Measurements from ENCODE around the gene ATG7.
A peak's percentile ranks its signal among the peaks of the same experiment; 100 is the strongest.
"Not testable (repeated sequence)": the region's sequence is repeated elsewhere in the genome, so short reads cannot be mapped to it uniquely, and the experiment has no call there.

Gene ATG7

DNA sequence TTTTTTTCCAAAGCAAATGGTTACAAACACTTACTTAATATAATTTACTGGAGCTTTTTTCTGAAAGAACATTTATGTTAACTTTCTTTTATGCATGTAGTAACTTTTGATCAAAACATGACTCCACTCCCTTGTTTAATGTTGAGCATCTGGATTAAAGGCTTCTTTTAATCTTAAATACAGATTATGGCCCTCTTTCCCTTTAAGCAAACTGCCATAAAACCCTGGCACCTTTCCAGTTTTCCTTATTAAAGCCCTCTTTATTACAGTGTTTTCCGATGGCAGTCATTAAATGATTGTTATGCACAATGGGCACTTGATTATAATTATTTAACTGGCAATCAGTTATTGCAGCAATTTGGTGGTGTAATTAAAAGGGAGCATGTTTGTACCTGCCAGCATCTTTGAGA, 204.5 kb downstream of the ATG7 start:
- Histone ChIP-seq H3K9ac (ENCODE audit: low read length) (no peak overlapping the region), H3K9me3 (ENCODE audit: low read length) (no peaks in the 10 kb centered on the region), H3K4me1 (ENCODE audit: insufficient read depth, low read length) (peaks cover 51% of the 10 kb centered on the region), H3K27me3 (ENCODE audit: control insufficient read depth in 1 of 2, insufficient read depth in 2 of 2, low read length in 2 of 2) (no peaks in the 10 kb centered on the region), H3K27ac (ENCODE audit: low read depth, low read length) (peak overlapping the region; percentile 69), H3K4me3 (ENCODE audit: low read depth in 1 of 2, low read length in 2 of 2) (no peak overlapping the region), H3K36me3 (ENCODE audit: insufficient read depth, low read length) (no peaks in the 10 kb centered on the region)

DNA sequence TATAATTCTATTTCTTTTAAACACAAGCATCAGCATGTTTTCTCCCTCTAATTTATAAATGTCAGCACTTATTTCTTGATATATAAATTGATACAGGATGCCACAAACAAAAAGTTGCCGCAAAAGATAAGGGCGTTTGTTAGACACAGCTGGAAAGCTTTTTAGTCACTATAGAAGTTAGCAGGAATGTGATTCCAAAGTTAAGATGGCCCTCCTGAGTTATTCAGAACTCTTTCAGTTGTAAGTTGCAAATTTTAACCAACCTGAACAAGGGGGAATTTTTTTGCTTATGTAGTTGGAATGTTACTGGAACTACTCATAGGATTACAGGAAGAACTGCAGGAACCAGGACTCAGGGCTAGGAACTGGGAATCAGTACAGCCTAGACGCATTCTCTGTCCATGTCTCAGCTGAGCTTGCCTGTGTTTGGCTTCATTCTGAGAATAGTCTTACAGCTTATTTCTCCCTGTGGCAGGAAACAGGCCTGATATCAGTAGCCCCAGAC, 205.3 kb downstream of the ATG7 start:
- Histone ChIP-seq H3K36me3 (ENCODE audit: insufficient read depth, low read length) (no peaks in the 10 kb centered on the region), H3K9ac (ENCODE audit: low read length) (no peak overlapping the region), H3K9me3 (ENCODE audit: low read length) (no peaks in the 10 kb centered on the region), H3K27ac (ENCODE audit: low read depth, low read length) (peak overlapping the region; percentile 69), H3K27me3 (ENCODE audit: control insufficient read depth in 1 of 2, insufficient read depth in 2 of 2, low read length in 2 of 2) (no peaks in the 10 kb centered on the region), H3K4me3 (ENCODE audit: low read depth in 1 of 2, low read length in 2 of 2) (no peak overlapping the region), H3K4me1 (ENCODE audit: insufficient read depth, low read length) (peaks cover 58% of the 10 kb centered on the region)

DNA sequence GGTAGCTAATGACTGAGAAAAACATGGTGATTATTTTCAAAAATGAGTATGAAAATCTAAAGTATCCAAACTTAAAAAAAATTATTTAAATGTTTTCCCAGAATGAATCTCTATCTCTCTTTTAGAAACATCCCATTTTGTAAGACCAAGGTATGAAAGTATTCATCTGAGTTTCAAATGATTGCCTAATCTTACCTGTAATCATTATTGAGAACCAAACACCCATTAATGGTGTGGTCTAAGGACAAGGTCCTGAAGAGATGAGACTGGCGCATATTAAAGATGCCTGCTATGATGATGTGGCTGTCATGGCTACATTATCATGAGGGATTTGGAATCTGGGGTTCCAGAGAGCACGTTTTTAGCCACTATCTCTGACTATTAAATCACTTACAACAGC, 206.0 kb downstream of the ATG7 start:
- peak overlapping the region; percentile 69 for H3K27ac ChIP-seq (ENCODE audit: low read depth, low read length)
- H3K9ac ChIP-seq (ENCODE audit: low read length) = no peak overlapping the region
- H3K27me3 ChIP-seq (ENCODE audit: control insufficient read depth in 1 of 2, insufficient read depth in 2 of 2, low read length in 2 of 2) = no peaks in the 10 kb centered on the region
- no peaks in the 10 kb centered on the region for H3K9me3 ChIP-seq (ENCODE audit: low read length)
- peaks cover 65% of the 10 kb centered on the region for H3K4me1 ChIP-seq (ENCODE audit: insufficient read depth, low read length)
- no peak overlapping the region for H3K4me3 ChIP-seq (ENCODE audit: low read depth in 1 of 2, low read length in 2 of 2)
- no peaks in the 10 kb centered on the region for H3K36me3 ChIP-seq (ENCODE audit: insufficient read depth, low read length)

DNA sequence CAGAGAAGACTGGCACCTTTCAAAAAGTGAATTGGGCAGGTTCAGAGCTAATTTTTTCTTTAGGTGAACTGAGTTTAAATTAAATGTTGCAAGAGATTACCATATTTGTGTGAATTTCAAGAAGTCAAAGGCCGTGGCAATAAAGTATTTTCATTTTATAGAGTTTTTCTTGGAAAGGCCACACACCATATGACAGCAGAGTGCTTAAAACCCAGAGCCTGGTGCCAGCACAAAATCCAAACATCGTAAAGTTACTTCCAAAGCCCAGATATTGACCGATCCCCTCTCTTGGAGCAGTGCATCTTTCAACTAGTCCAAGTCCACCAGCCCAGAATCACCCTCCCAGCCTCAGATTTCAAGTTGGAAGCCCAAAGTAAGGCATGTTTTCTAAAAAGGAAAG, 207.0 kb downstream of the ATG7 start:
- no peak overlapping the region for H3K4me3 ChIP-seq (ENCODE audit: low read depth in 1 of 2, low read length in 2 of 2)
- H3K27me3 ChIP-seq (ENCODE audit: control insufficient read depth in 1 of 2, insufficient read depth in 2 of 2, low read length in 2 of 2) = no peaks in the 10 kb centered on the region
- no peak overlapping the region for H3K9ac ChIP-seq (ENCODE audit: low read length)
- no peaks in the 10 kb centered on the region for H3K36me3 ChIP-seq (ENCODE audit: insufficient read depth, low read length)
- peaks cover 65% of the 10 kb centered on the region for H3K4me1 ChIP-seq (ENCODE audit: insufficient read depth, low read length)
- H3K9me3 ChIP-seq (ENCODE audit: low read length) = no peaks in the 10 kb centered on the region
- peak overlapping the region; percentile 67 for H3K27ac ChIP-seq (ENCODE audit: low read depth, low read length)

- Histone ChIP-seq H3K4me1 (ENCODE audit: insufficient read depth, low read length) (peaks cover 65% of the 10 kb centered on the region), H3K4me3 (ENCODE audit: low read depth in 1 of 2, low read length in 2 of 2) (no peak overlapping the region), H3K27ac (ENCODE audit: low read depth, low read length) (peak overlapping the region; percentile 71), H3K9ac (ENCODE audit: low read length) (no peak overlapping the region), H3K27me3 (ENCODE audit: control insufficient read depth in 1 of 2, insufficient read depth in 2 of 2, low read length in 2 of 2) (no peaks in the 10 kb centered on the region), H3K36me3 (ENCODE audit: insufficient read depth, low read length) (no peaks in the 10 kb centered on the region), H3K9me3 (ENCODE audit: low read length) (no peaks in the 10 kb centered on the region)
These were observed 208.6 kb downstream of the ATG7 start for GRCh38 chr3:11480663-11481298.

DNA sequence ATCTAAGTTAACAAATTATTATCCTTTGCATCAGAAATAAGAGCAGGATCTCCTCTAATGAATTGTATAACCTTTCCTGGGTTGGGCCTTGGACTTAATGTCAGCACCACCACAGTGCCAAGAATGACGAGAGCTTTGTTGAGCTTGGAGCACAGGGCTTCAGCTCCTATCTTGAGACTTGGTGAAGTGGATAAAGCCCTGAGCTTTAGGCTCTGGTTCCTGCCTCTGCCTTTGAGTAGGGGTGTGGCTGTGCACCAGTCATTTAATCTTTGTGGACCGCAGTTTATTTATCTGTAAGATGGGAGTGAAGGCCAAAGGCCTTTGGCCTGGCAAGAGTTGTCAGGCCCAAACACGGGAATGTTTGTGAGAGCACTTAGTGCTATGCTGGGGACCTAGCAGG, 209.4 kb downstream of the ATG7 start:
- Histone ChIP-seq H3K4me1 (ENCODE audit: insufficient read depth, low read length) (peaks cover 61% of the 10 kb centered on the region), H3K36me3 (ENCODE audit: insufficient read depth, low read length) (no peaks in the 10 kb centered on the region), H3K4me3 (ENCODE audit: low read depth in 1 of 2, low read length in 2 of 2) (no peak overlapping the region), H3K27me3 (ENCODE audit: control insufficient read depth in 1 of 2, insufficient read depth in 2 of 2, low read length in 2 of 2) (no peaks in the 10 kb centered on the region), H3K27ac (ENCODE audit: low read depth, low read length) (peak overlapping the region; percentile 71), H3K9me3 (ENCODE audit: low read length) (no peaks in the 10 kb centered on the region), H3K9ac (ENCODE audit: low read length) (no peak overlapping the region)

GRCh38 chr3:11482021-11482420, 209.8 kb downstream of the ATG7 start:
- Histone ChIP-seq H3K27ac (ENCODE audit: low read depth, low read length) (peak overlapping the region; percentile 71), H3K9me3 (ENCODE audit: low read length) (no peaks in the 10 kb centered on the region), H3K4me3 (ENCODE audit: low read depth in 1 of 2, low read length in 2 of 2) (no peak overlapping the region), H3K27me3 (ENCODE audit: control insufficient read depth in 1 of 2, insufficient read depth in 2 of 2, low read length in 2 of 2) (no peaks in the 10 kb centered on the region), H3K4me1 (ENCODE audit: insufficient read depth, low read length) (peaks cover 56% of the 10 kb centered on the region), H3K9ac (ENCODE audit: low read length) (no peak overlapping the region), H3K36me3 (ENCODE audit: insufficient read depth, low read length) (no peaks in the 10 kb centered on the region)

DNA sequence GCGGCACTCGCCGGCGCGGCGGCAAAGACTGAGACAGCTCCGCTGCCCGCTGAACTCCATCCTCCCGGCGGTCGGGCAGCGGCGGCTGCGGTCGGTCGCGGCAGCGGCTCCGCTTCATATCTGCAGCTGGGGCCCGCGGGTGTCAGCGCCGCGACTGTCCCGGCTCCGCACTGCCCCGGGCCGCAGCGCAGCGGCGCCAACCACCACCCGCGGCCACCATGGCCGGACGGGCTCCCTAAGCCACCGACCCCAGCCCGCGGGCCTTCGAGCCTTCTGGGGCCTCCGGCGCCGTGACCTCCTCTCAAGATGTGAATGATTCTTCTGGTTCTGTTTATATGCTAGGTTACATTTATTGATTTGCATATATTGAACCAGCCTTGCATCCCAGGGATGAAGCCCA, 216.2 kb downstream of the ATG7 start:
- H3K9me3 ChIP-seq (ENCODE audit: low read length); H3K9ac ChIP-seq (ENCODE audit: low read length); H3K4me3 ChIP-seq (ENCODE audit: low read depth in 1 of 2, low read length in 2 of 2); H3K36me3 ChIP-seq (ENCODE audit: insufficient read depth, low read length); H3K27ac ChIP-seq (ENCODE audit: low read depth, low read length); H3K4me1 ChIP-seq (ENCODE audit: insufficient read depth, low read length); H3K27me3 ChIP-seq (ENCODE audit: control insufficient read depth in 1 of 2, insufficient read depth in 2 of 2, low read length in 2 of 2): not testable (repeated sequence)

GRCh38 chr3:11494131-11494916, 222.1 kb downstream of the ATG7 start:
- no peaks in the 10 kb centered on the region for H3K36me3 ChIP-seq (ENCODE audit: insufficient read depth, low read length)
- H3K4me3 ChIP-seq (ENCODE audit: low read depth in 1 of 2, low read length in 2 of 2) = no peak overlapping the region
- H3K27me3 ChIP-seq (ENCODE audit: control insufficient read depth in 1 of 2, insufficient read depth in 2 of 2, low read length in 2 of 2) = no peaks in the 10 kb centered on the region
- H3K9ac ChIP-seq (ENCODE audit: low read length) = no peak overlapping the region
- H3K9me3 ChIP-seq (ENCODE audit: low read length) = no peaks in the 10 kb centered on the region
- H3K4me1 ChIP-seq (ENCODE audit: insufficient read depth, low read length) = peaks cover 15% of the 10 kb centered on the region
- H3K27ac ChIP-seq (ENCODE audit: low read depth, low read length) = no peak overlapping the region

- Histone ChIP-seq H3K4me1 (ENCODE audit: insufficient read depth, low read length) (peaks cover 15% of the 10 kb centered on the region), H3K9me3 (ENCODE audit: low read length) (no peaks in the 10 kb centered on the region), H3K36me3 (ENCODE audit: insufficient read depth, low read length) (no peaks in the 10 kb centered on the region), H3K9ac (ENCODE audit: low read length) (no peak overlapping the region), H3K27ac (ENCODE audit: low read depth, low read length) (no peak overlapping the region), H3K27me3 (ENCODE audit: control insufficient read depth in 1 of 2, insufficient read depth in 2 of 2, low read length in 2 of 2) (no peaks in the 10 kb centered on the region), H3K4me3 (ENCODE audit: low read depth in 1 of 2, low read length in 2 of 2) (no peak overlapping the region)
These were observed 223.9 kb downstream of the ATG7 start for GRCh38 chr3:11495948-11496557.

- no peaks in the 10 kb centered on the region for H3K9me3 ChIP-seq (ENCODE audit: low read length)
- no peak overlapping the region for H3K9ac ChIP-seq (ENCODE audit: low read length)
- no peak overlapping the region for H3K4me3 ChIP-seq (ENCODE audit: low read depth in 1 of 2, low read length in 2 of 2)
- H3K27ac ChIP-seq (ENCODE audit: low read depth, low read length) = peak overlapping the region; percentile 17
- no peaks in the 10 kb centered on the region for H3K36me3 ChIP-seq (ENCODE audit: insufficient read depth, low read length)
- H3K4me1 ChIP-seq (ENCODE audit: insufficient read depth, low read length) = peaks cover 15% of the 10 kb centered on the region
- H3K27me3 ChIP-seq (ENCODE audit: control insufficient read depth in 1 of 2, insufficient read depth in 2 of 2, low read length in 2 of 2) = no peaks in the 10 kb centered on the region
These were observed 226.0 kb downstream of the ATG7 start for GRCh38 chr3:11498177-11498576.
